Muscle of leg (tissue), 11 donors: ENCODE data around the gene POLR2A. TPM values are rescaled to one million over a fixed set of nuclear protein-coding genes. Genes with fewer than 3 reads are reported as not detected.
"Not testable (repeated sequence)": the region's sequence is repeated elsewhere in the genome, so short reads cannot be mapped to it uniquely, and the experiment has no call there.

Experiments used
- DNase-seq: peaks from one replicate; pipeline ENCODE4 v3.0.0; 2013
- H3K27ac ChIP-seq: one replicate; pipeline ENCODE4 v1.5.1; 2013; ENCODE audit warnings: mild to moderate bottlenecking, low read length, control low read depth
- H3K27me3 ChIP-seq: one replicate; pipeline ENCODE4 v1.6.1; 2013; ENCODE audit warnings: low read length; ENCODE audit not compliant: control insufficient read depth, insufficient read depth
- H3K36me3 ChIP-seq: one replicate; pipeline ENCODE4 v1.6.1; 2013; ENCODE audit warnings: low read length; ENCODE audit not compliant: control insufficient read depth, insufficient read depth
- H3K4me1 ChIP-seq: one replicate; pipeline ENCODE4 v1.6.1; 2013; ENCODE audit warnings: low read length; ENCODE audit not compliant: control insufficient read depth, insufficient read depth
- H3K4me3 ChIP-seq: one replicate; pipeline ENCODE4 v1.5.1; 2013; ENCODE audit warnings: low read length, control low read depth
- H3K9me3 ChIP-seq: replicated peaks from 2 replicates; pipeline ENCODE4 v1.6.1; 2013; ENCODE audit warnings: low read depth, low read length; ENCODE audit not compliant: control insufficient read depth
- WGBS: methylation state at CpG from one replicate; pipeline ENCODE4 v1.1.5; 2013; ENCODE audit warnings: missing lambda C conversion rate; ENCODE audit not compliant: insufficient coverage; 5-methylcytosine and 5-hydroxymethylcytosine counted together
- polyA plus RNA-seq, 8 donors: library from polyadenylated mRNA; unstranded; fragments of 120-200 nt; gene quantifications; one replicate each; pipeline versions ENCODE4 v1.2.1 to v1.2.3, GENCODE V29; 2013; ENCODE audit warnings: inconsistent platforms in 1 of 8, low replicate concordance in 1 of 8; ENCODE audit not compliant: insufficient read length in 8 of 8, insufficient read depth in 1 of 8
- total RNA-seq: library from RNA; stranded (reverse); fragments of 120-200 nt; gene quantifications from one replicate; pipeline ENCODE4 v1.2.4, GENCODE V29; 2013

POLR2A gene
- total and polyA plus RNA-seq, 9 donors = 30.9 to 81.0 (median 60.7) TPM

- Histone ChIP-seq H3K36me3 (peaks cover 22% of the 10 kb centered on the region), H3K4me3 (no peak overlapping the region), H3K9me3 (no peaks in the 10 kb centered on the region), H3K4me1 (peaks cover 14% of the 10 kb centered on the region), H3K27ac (no peak overlapping the region), H3K27me3 (no peaks in the 10 kb centered on the region)
- 81% methylated on average over 4 of the region's 12 CpGs for WGBS
- no peak for DNase-seq
Measured at GRCh38 chr17:7468804-7469389, 15.3 kb upstream of the POLR2A start.

- H3K4me3 ChIP-seq, DNase-seq, H3K27ac ChIP-seq, H3K27me3 ChIP-seq, H3K9me3 ChIP-seq: not testable (repeated sequence)
- H3K36me3 ChIP-seq = peaks cover 21% of the 10 kb centered on the region
- H3K4me1 ChIP-seq = peaks cover 14% of the 10 kb centered on the region
- WGBS = 96% methylated on average over 5 of the region's 12 CpGs
Measured at GRCh38 chr17:7469843-7470242, 14.3 kb upstream of the POLR2A start.

- not testable (repeated sequence) for H3K4me3 ChIP-seq, H3K27ac ChIP-seq, DNase-seq, H3K9me3 ChIP-seq, H3K27me3 ChIP-seq
- Histone ChIP-seq H3K4me1 (peaks cover 18% of the 10 kb centered on the region), H3K36me3 (peaks cover 20% of the 10 kb centered on the region)
- 87% methylated on average over 3 of the region's 8 CpGs for WGBS
Measured at GRCh38 chr17:7470457-7470973, 13.7 kb upstream of the POLR2A start.

GRCh38 chr17:7471729-7472128 lies 12.4 kb upstream of the POLR2A start:
- WGBS = 100% methylated on average over 2 of the region's 2 CpGs
- no peaks in the 10 kb centered on the region for H3K27me3 ChIP-seq
- no peaks in the 10 kb centered on the region for H3K9me3 ChIP-seq
- no peak for DNase-seq
- H3K27ac ChIP-seq = no peak overlapping the region
- H3K4me3 ChIP-seq = no peak overlapping the region
- peaks cover 13% of the 10 kb centered on the region for H3K36me3 ChIP-seq
- peaks cover 23% of the 10 kb centered on the region for H3K4me1 ChIP-seq

DNA sequence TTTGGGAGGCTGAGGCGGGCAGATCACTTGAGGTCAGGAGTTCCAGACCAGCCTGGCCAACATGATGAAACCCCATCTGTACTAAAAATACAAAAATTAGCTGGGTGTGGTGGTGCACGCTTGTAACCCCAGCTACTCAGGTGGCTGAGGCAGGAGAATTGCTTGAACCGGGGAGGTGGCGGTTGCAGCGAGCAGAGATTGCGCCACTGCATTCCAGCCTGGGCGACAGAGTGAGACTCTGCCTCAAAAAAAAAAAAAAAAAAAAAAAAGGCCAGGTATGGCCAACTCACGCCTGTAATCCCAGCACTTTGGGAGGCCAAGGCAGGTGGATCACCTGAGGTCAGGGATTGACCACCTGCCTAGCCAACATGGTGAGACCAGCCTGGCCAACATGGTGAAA lies 9.4 kb upstream of the POLR2A start:
- H3K4me1 ChIP-seq = peaks cover 40% of the 10 kb centered on the region

GRCh38 chr17:7475764-7476422 lies 8.3 kb upstream of the POLR2A start:
- Histone ChIP-seq H3K4me1 (peaks cover 50% of the 10 kb centered on the region), H3K27ac (peak overlapping the region; percentile 93), H3K4me3 (no peak overlapping the region), H3K36me3 (peaks cover 4% of the 10 kb centered on the region), H3K9me3 (no peaks in the 10 kb centered on the region), H3K27me3 (no peaks in the 10 kb centered on the region)
- DNase-seq = peak; percentile 71
- 64% methylated on average over 15 of the region's 15 CpGs for WGBS

More for the DNA sequence above, 9.4 kb upstream of the POLR2A start:
- 92% methylated on average over 2 of the region's 8 CpGs for WGBS
- not testable (repeated sequence) for H3K9me3 ChIP-seq, H3K4me3 ChIP-seq, H3K27ac ChIP-seq, H3K36me3 ChIP-seq, H3K27me3 ChIP-seq, DNase-seq

DNA sequence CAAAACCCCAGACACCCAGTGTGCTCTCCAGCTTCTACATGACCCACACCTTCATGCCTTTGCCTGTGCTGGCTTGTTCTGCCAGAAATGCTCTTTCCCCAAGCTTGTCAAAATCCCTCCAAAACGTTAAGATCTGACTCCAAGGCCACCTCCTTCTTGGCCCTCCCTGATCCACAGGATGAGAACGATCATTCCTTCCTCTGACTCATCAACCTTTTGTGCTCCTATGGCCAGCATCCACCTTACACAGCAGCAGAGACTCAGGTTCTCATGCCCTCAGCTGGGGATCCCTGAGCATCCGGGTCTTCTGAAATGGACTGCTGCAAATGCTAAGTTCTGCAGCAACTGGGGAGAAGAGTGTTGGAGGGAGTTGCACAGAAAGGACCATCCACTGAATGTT lies 7.7 kb upstream of the POLR2A start:
- no peak overlapping the region for H3K4me3 ChIP-seq
- peak overlapping the region; percentile 93 for H3K27ac ChIP-seq
- peaks cover 4% of the 10 kb centered on the region for H3K36me3 ChIP-seq
- DNase-seq = peak; percentile 24
- H3K27me3 ChIP-seq = no peaks in the 10 kb centered on the region
- H3K4me1 ChIP-seq = peaks cover 56% of the 10 kb centered on the region
- H3K9me3 ChIP-seq = no peaks in the 10 kb centered on the region
- 21% methylated on average over 3 of the region's 3 CpGs for WGBS

- WGBS = 82% methylated on average over 4 of the region's 5 CpGs
- Histone ChIP-seq H3K36me3 (peaks cover 4% of the 10 kb centered on the region), H3K27me3 (no peaks in the 10 kb centered on the region), H3K4me1 (peaks cover 60% of the 10 kb centered on the region), H3K27ac (peak overlapping the region; percentile 93), H3K4me3 (no peak overlapping the region), H3K9me3 (no peaks in the 10 kb centered on the region)
- no peak for DNase-seq
Measured at GRCh38 chr17:7476951-7477350, 7.2 kb upstream of the POLR2A start.

DNA sequence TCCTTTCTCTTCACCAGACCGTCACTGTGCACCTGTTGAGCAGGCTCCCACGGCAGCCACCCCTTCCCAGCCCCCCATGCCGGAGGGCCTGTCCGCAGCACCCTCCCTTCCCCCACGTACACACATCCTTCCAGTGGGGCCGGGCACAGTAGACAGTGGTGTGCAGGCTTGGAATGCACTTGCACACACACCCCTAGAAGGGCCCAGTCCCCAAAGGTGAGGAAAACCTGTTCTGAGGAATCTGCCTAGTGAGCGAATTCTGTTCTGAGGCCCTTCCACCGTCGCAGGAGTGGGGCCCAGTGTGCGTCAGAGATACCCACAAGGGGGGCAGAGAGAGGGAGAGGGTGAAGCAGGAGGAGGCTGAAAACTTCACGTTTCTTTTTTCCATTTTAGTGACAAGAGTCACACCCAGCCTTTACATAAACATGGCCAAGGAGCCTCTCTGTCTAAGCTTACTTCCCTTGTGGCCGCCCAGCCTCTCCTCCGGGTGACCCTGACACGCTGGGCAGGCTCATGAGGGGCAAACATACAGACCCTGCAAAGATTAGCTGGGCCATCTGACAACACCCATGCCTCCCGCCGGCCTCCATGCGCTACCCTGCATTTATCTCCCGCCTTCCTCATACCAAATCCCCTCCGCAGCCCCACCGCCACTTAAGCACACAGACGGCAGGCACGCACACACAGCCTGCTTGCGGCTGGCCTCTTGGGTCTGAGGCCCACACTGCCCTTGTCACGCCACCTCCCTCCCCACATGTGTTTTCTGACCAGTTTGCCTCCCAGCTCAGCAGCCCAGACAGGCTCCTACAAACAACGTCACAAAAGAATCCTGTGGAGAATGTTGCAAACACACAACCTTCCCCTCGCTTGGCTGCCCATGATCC lies 6.5 kb upstream of the POLR2A start:
- Histone ChIP-seq H3K36me3 (peaks cover 4% of the 10 kb centered on the region), H3K4me3 (peak overlapping the region; percentile 79), H3K9me3 (no peaks in the 10 kb centered on the region), H3K27me3 (no peaks in the 10 kb centered on the region), H3K27ac (peak overlapping the region; percentile 93), H3K4me1 (peaks cover 67% of the 10 kb centered on the region)
- DNase-seq = peak; percentile 59
- 17% methylated on average over 15 of the region's 26 CpGs for WGBS
